GM13977 (cell line): Measurements from ENCODE around the gene BCAR1.

Experiments
- DNase-seq: peaks from one replicate; pipeline ENCODE4 v3.0.0; 2012; ENCODE audit warnings: low spot score
- CTCF ChIP-seq: IDR thresholded peaks from 2 replicates; pipeline ENCODE4 v1.5.1; 2012; ENCODE audit warnings: mild to moderate bottlenecking, control low read depth; ENCODE audit not compliant: insufficient read depth; ENCODE audit errors: extremely low read depth, missing control alignments
- in situ Hi-C: fragments of 300-500 bp; cut with MboI; formaldehyde crosslinking; loops from one replicate; pipeline ENCODE4 v1.12.0; 2022; ENCODE audit warnings: low sequenced_read_pairs, low pct_unique_long_range_greater_than_20kb, mixed read lengths, inconsistent platforms; ENCODE audit not compliant: unreplicated experiment

Gene BCAR1

GRCh38 chr16:75233611-75233938 lies 17.8 kb downstream of the BCAR1 start:
- DNase-seq, result no peak
- in situ Hi-C loops, result no loop called here
- no peak for TF ChIP-seq CTCF

GRCh38 chr16:75231570-75231969 lies 19.9 kb downstream of the BCAR1 start:
- DNase-seq, result no peak
- in situ Hi-C loops, result no loop called here

GRCh38 chr16:75230471-75231110 lies 20.8 kb downstream of the BCAR1 start:
- TF ChIP-seq CTCF, result no peak
- in situ Hi-C loops, result no loop called here
- DNase-seq, result no peak

More at GRCh38 chr16:75231570-75231969, 19.9 kb downstream of the BCAR1 start:
- no peak for TF ChIP-seq CTCF

- in situ Hi-C loops, result no loop called here
- TF ChIP-seq CTCF, result no peak
- no peak for DNase-seq
These were observed 22.0 kb downstream of the BCAR1 start for GRCh38 chr16:75229172-75230031.

GRCh38 chr16:75228143-75228976 lies 23.1 kb downstream of the BCAR1 start:
- no peak for DNase-seq
- TF ChIP-seq CTCF, result no peak
- in situ Hi-C loops, result no loop called here

GRCh38 chr16:75227361-75228142 lies 23.9 kb downstream of the BCAR1 start:
- in situ Hi-C loops, result no loop called here
- no peak for DNase-seq
- TF ChIP-seq CTCF, result no peak
